Hippocampal formation (tissue), 2 donors: ENCODE data around the gene MOV10L1.
"Not testable (repeated sequence)": the region's sequence is repeated elsewhere in the genome, so short reads cannot be mapped to it uniquely, and the experiment has no call there.

Source experiments
- DNase-seq, 2 donors: peaks; one replicate each; lab custom pipeline; 2025; lab: John Stamatoyannopoulos, UW

The MOV10L1 gene

GRCh38 chr22:50204998-50205397 lies 115.2 kb downstream of the MOV10L1 start:
- DNase-seq, result not testable (repeated sequence)

GRCh38 chr22:50205781-50206569 lies 116.2 kb downstream of the MOV10L1 start:
- no peak for DNase-seq

GRCh38 chr22:50206599-50206998 lies 116.8 kb downstream of the MOV10L1 start:
- DNase-seq, result no peak

GRCh38 chr22:50207383-50208140 lies 117.8 kb downstream of the MOV10L1 start:
- DNase-seq, result no peak

- DNase-seq, result no peak
These were observed 118.7 kb downstream of the MOV10L1 start for GRCh38 chr22:50208430-50208938.

GRCh38 chr22:50208939-50209892 lies 119.4 kb downstream of the MOV10L1 start:
- no peak for DNase-seq

GRCh38 chr22:50209893-50210292 lies 120.1 kb downstream of the MOV10L1 start:
- DNase-seq, result no peak

GRCh38 chr22:50210378-50211139 lies 120.8 kb downstream of the MOV10L1 start:
- DNase-seq, result no peak

GRCh38 chr22:50211147-50211546 lies 121.3 kb downstream of the MOV10L1 start:
- no peak for DNase-seq
